Fibroblast of skin of abdomen (primary cell): ENCODE data around the gene FRRS1.

Experiments
- DNase-seq: peaks from one replicate; pipeline ENCODE4 v3.0.0-alpha.2; 2013

FRRS1 gene

GRCh38 chr1:99675292-99675691, 91.1 kb downstream of the FRRS1 start:
- no peak for DNase-seq

GRCh38 chr1:99674115-99675064, 92.0 kb downstream of the FRRS1 start:
- DNase-seq: peak; percentile 61

GRCh38 chr1:99673315-99673714, 93.1 kb downstream of the FRRS1 start:
- peak; percentile 35 for DNase-seq

- no peak for DNase-seq
These were observed 93.8 kb downstream of the FRRS1 start for GRCh38 chr1:99672530-99673213.

- DNase-seq: no peak
These were observed 94.4 kb downstream of the FRRS1 start for GRCh38 chr1:99672038-99672437.

- DNase-seq: no peak
These were observed 95.9 kb downstream of the FRRS1 start for GRCh38 chr1:99670583-99670982.

GRCh38 chr1:99669821-99670220, 96.6 kb downstream of the FRRS1 start:
- no peak for DNase-seq

GRCh38 chr1:99669376-99669775, 97.1 kb downstream of the FRRS1 start:
- DNase-seq: no peak

GRCh38 chr1:99665212-99665611, 101.2 kb downstream of the FRRS1 start:
- DNase-seq: no peak

GRCh38 chr1:99663501-99663900, 102.9 kb downstream of the FRRS1 start:
- no peak for DNase-seq

GRCh38 chr1:99662539-99663080, 103.8 kb downstream of the FRRS1 start:
- peak; percentile 68 for DNase-seq

- DNase-seq: no peak
These were observed 104.7 kb downstream of the FRRS1 start for GRCh38 chr1:99661780-99662179.

- DNase-seq: no peak
These were observed 105.9 kb downstream of the FRRS1 start for GRCh38 chr1:99660496-99660895.

GRCh38 chr1:99659755-99660210, 106.7 kb downstream of the FRRS1 start:
- no peak for DNase-seq
